H1 (cell line): ENCODE results near the gene IFRD1. TPM values are rescaled to one million over a fixed set of nuclear protein-coding genes. Genes with fewer than 3 reads are reported as not detected.

Experiments
- JUN ChIP-seq: IDR thresholded peaks from 2 replicates; pipeline ENCODE4 v1.6.1; 2011; ENCODE audit warnings: low read depth, mild to moderate bottlenecking, improper control_type of control experiment, low read length
- polyA plus RNA-seq, 7 experiments: library from polyadenylated mRNA; depleted of rRNA in 3 of 7; stranded (reverse) in 5 of 7; unstranded in 2 of 7; fragments of >200 nt in 5 of 7; fragments of 200-250 nt in 2 of 7; gene quantifications; 1 replicate in 5 of 7; 2 replicates in 1 of 7; 4 replicates in 1 of 7; pipeline versions ENCODE4 v1.2.1 to v1.2.3, GENCODE V29; 2011 to 2013; ENCODE audit warnings: missing spikeins in 2 of 7, mixed read lengths in 2 of 7
- total RNA-seq: library from RNA; stranded (reverse); fragmentation: NEBNext Ultra II Directional; extraction: Animal tissue kit (Norgen Biotek cat#: 25700); gene quantifications from 2 replicates; pipeline ENCODE4 v1.2.1, GENCODE V29; 2021
- TF ChIP-seq, protein P1 (sequence below): IDR thresholded peaks from 2 replicates; pipeline ENCODE4 v1.6.1; 2011; ENCODE audit warnings: low read length, improper control_type of control experiment

IFRD1 gene
- total and polyA plus RNA-seq, 2 of the 8 experiments (the other 6 are each of a cell fraction or from before 2014, with no cell fraction given) = 23.0 to 50.4 TPM

DNA sequence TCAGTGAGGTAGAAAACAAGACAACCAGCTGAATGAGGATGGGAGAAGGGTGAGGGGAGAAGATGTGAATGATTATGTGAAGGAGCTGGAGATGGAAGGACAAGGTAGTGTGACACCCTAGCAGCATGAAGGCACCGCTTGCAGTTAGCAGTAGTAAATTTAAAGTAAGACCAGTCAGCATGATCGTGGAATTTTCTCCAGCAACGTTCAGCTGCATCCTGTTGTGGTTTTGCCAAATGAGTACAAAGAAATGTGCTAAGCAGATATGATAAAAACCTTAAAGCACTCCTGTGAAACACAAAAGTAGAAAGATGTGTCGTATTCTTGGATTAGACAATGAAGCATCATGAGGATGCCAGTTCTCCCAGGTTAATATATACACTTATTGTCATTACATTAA, 34.1 kb upstream of the IFRD1 start (continued):
- TF ChIP-seq, protein P1, sequence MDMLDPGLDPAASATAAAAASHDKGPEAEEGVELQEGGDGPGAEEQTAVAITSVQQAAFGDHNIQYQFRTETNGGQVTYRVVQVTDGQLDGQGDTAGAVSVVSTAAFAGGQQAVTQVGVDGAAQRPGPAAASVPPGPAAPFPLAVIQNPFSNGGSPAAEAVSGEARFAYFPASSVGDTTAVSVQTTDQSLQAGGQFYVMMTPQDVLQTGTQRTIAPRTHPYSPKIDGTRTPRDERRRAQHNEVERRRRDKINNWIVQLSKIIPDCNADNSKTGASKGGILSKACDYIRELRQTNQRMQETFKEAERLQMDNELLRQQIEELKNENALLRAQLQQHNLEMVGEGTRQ = no peak
- no peak for TF ChIP-seq JUN
